Psoas muscle (tissue), 8 donors: ENCODE data around the gene APOBEC3C. TPM values are rescaled to one million over a fixed set of nuclear protein-coding genes. Genes with fewer than 3 reads are reported as not detected.
"Not testable (repeated sequence)": the region's sequence is repeated elsewhere in the genome, so short reads cannot be mapped to it uniquely, and the experiment has no call there.

Experiments used
- ATAC-seq, 4 donors: fragments of 200-7000 bp; cut with Tn5 transposase; one replicate each; pipeline ENCODE4 v1.9.1; 2020; ENCODE audit warnings: moderate library complexity in 3 of 4, mild to moderate bottlenecking in 2 of 4
- DNase-seq, 2 donors: peaks; one replicate each; pipeline ENCODE4 v3.0.0-alpha.2; 2020
- H3K27ac ChIP-seq: fragments of 200-600 bp; one replicate; pipeline ENCODE4 v1.8.0; 2022
- H3K27me3 ChIP-seq, 3 donors: fragments of 200-600 bp in 1 of 3; one replicate each; pipeline versions ENCODE4 v1.6.1 to v1.8.0; 2013 to 2022; ENCODE audit warnings: low read length in 2 of 3, mild to moderate bottlenecking in 2 of 3, moderate library complexity in 1 of 3; ENCODE audit not compliant: insufficient read depth in 3 of 3
- H3K36me3 ChIP-seq, 2 donors: fragments of 200-600 bp in 1 of 2; one replicate each; pipeline versions ENCODE4 v1.6.1 to v1.8.0; 2013 to 2022; ENCODE audit warnings: low read depth in 1 of 2, mild to moderate bottlenecking in 1 of 2, moderate library complexity in 1 of 2; ENCODE audit not compliant: insufficient read depth in 1 of 2
- H3K4me1 ChIP-seq: fragments of 200-600 bp; one replicate; pipeline ENCODE4 v1.8.0; 2022
- H3K4me3 ChIP-seq: fragments of 200-600 bp; one replicate; pipeline ENCODE4 v1.8.0; 2022; ENCODE audit warnings: mild to moderate bottlenecking
- H3K9me3 ChIP-seq: fragments of 200-600 bp; one replicate; pipeline ENCODE4 v1.8.0; 2022
- CTCF ChIP-seq: fragments of 200-600 bp; IDR thresholded peaks from one replicate; pipeline ENCODE4 v1.8.0; 2022; ENCODE audit warnings: antibody characterized with exemption
- WGBS, 3 donors: extraction: QIAGEN DNeasy Blood & Tissue Kit; methylation state at CpG; one replicate each; pipeline versions ENCODE4 v1.1.6 to v1.1.7; 2013; 5-methylcytosine and 5-hydroxymethylcytosine counted together
- intact Hi-C, 2 donors: fragments of 100-400 bp; cut with DNase I; formaldehyde crosslinking; loops; one replicate each; pipeline versions ENCODE4 v1.11.0 to v1.14.2; 2022
- polyA plus RNA-seq, 3 donors: library from polyadenylated mRNA; stranded (reverse); fragments of 200-250 nt; gene quantifications; one replicate each; pipeline ENCODE4 v1.2.3, GENCODE V29; 2013
- total RNA-seq, 4 donors: library from RNA; stranded (reverse); fragmentation: NEBNext Ultra II Directional in 2 of 4; extraction: Animal tissue kit (Norgen Biotek cat#: 25700) in 2 of 4; gene quantifications; one replicate each; pipeline versions ENCODE4 v1.2.1 to v1.2.4, GENCODE V29; 2021 to 2023
- donor health status: healthy with polysubstance abuse.
- donor health status: DM: no; HTN: no; CAD: no; lungs with moderate emphysema.
- donor health status: Bipolar disorder and iron deficiency.
- donor health status: healthy.
- donor health status: DM: yes; HTN: yes; CAD: no.
- donor health status: DM: no; HTN: no; CAD: no.
- donor health status: DM: no; HTN: no; CAD: no.
- donor health status: DM: yes; HTN: yes; CAD: no.

Gene APOBEC3C
- total and polyA plus RNA-seq, 7 donors = 0.82 to 4.6 (median 1.7) TPM

DNA sequence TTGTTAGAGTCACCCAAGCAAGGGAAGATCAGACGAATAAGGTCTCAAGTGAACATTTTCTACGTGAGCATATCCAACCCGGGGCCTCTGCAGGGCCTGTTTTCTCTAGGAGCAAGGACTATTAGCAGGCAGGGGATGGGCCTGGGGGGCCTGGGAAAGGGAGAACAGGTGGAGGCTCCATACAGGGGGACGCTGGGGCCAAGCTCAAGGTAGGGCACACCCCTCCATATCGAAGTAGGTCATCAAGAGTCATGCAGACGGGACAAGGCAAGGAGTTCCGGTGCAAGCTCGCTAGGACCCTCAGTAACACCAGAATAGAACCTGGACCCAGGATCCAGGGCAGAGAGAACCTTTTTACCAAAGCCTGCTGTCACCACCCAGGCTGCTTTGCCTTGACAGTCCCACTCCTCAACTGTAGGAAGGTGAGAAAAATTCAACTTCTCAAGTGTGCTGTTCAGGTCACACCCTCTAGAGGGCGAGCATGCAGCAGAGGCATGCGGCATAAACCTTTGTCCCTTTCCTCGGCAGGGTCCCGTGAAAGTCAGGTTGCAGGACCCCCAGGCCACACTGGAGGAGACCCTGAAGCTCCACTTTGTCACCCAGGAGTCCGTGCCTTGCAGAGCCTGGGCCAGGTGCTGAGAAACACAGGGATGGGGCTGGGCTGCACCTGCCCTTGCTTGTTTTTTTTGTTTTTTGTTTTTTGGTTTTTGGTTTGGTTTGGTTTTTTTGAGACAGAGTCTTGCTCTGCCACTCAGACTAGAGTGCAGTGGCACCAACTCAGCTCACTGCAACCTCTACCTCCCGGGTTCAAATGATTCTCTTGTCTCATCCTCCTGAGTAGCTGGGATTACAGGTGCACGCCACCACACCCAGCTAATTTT is 40.5 kb upstream of the APOBEC3C start:
- ATAC-seq (peak in 3 of 4 donors; percentile 34 to 62 (median 57)), DNase-seq (peak in 1 of 2 donors; percentile 46)
- Histone ChIP-seq H3K27ac (no peak overlapping the region), H3K4me3 (no peak overlapping the region), H3K27me3 (peaks cover 0 to 3% (median 0%) of the 10 kb centered on the region in 3 donors), H3K4me1 (no peaks in the 10 kb centered on the region), H3K36me3 (no peaks in the 10 kb centered on the region), H3K9me3 (no peaks in the 10 kb centered on the region)
- TF ChIP-seq CTCF = peak; percentile 38
- intact Hi-C loops = no loop called here
- 45 to 48% (median 48%) methylated on average over 15 of the region's 15 CpGs for WGBS, 3 donors

DNA sequence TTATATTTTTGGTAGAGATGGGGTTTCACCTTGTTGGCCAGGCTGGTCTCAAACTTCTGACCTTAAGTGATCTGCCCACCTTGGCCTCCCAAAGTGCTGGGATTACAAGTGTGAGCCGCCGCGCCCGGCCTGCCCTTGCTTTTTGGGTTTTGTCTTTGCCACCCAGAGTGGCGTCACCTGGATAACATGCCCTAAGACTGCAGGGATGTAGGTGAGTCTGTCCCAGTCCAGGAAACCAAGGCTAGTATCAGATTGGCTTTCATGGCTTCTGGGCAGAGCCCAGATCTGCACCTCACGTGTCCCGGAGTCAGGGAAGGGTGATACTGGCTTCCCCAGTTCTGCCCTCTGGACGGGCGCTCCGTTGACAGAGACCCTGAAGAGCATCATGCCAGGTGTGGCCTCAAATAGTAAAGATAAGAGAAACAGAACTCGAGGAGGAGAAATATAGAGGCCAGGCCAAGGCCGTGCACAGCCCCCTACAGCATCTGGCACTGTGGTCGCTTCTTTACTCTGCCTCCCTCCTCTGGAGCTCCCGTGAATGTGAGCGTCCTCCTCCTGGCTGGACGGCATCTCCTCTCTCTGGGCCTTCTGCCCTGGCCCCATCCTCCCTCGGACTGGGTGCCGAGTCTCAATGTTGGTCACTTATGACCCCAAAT is 39.8 kb upstream of the APOBEC3C start:
- no peak for TF ChIP-seq CTCF
- intact Hi-C loops = no loop called here
- ATAC-seq (no peak), DNase-seq (peak in 1 of 2 donors; percentile 30)
- Histone ChIP-seq H3K36me3 (no peaks in the 10 kb centered on the region), H3K9me3 (no peaks in the 10 kb centered on the region), H3K4me1 (no peaks in the 10 kb centered on the region), H3K27me3 (peaks cover 0 to 3% (median 0%) of the 10 kb centered on the region in 3 donors), H3K4me3 (no peak overlapping the region), H3K27ac (no peak overlapping the region)
- WGBS, 3 donors = 70 to 82% (median 75%) methylated on average over 17 to 18 of the region's 18 CpGs

GRCh38 chr22:38974826-38975175 is 39.3 kb upstream of the APOBEC3C start:
- no peak overlapping the region for H3K27ac ChIP-seq
- H3K27me3 ChIP-seq = no peaks in the 10 kb centered on the region
- no peaks in the 10 kb centered on the region for H3K36me3 ChIP-seq
- intact Hi-C loops = no loop called here
- WGBS, 3 donors = 80 to 82% (median 82%) methylated on average over 7 of the region's 7 CpGs
- no peak overlapping the region for H3K4me3 ChIP-seq
- no peaks in the 10 kb centered on the region for H3K9me3 ChIP-seq
- TF ChIP-seq CTCF = no peak
- DNase-seq (no peak), ATAC-seq (no peak)
- H3K4me1 ChIP-seq = no peaks in the 10 kb centered on the region

DNA sequence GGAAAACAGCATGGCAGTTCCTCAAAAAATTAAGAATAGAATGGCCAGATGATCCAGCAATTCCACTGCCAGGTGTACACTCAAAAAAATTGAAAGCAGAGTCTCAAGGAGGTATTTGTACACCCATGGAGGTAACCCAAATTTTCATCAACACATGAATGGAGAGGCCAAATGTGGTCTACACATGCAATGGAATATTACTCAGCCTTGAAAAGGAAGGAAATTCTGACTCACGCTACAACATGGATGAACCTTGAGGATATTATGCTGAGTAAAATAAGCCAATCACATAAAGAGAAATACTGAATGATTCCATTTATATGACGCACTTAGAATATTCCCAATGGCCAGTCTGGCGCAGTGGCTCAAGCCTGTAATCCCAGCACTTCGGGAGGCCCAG is 36.8 kb upstream of the APOBEC3C start:
- H3K36me3 ChIP-seq, H3K4me1 ChIP-seq, H3K27ac ChIP-seq, H3K4me3 ChIP-seq, H3K27me3 ChIP-seq, intact Hi-C loops, ATAC-seq, H3K9me3 ChIP-seq: not testable (repeated sequence)
- 79 to 98% (median 96%) methylated on average over 4 of the region's 4 CpGs for WGBS, 3 donors
- DNase-seq = peak in 1 of 2 donors; percentile 7

DNA sequence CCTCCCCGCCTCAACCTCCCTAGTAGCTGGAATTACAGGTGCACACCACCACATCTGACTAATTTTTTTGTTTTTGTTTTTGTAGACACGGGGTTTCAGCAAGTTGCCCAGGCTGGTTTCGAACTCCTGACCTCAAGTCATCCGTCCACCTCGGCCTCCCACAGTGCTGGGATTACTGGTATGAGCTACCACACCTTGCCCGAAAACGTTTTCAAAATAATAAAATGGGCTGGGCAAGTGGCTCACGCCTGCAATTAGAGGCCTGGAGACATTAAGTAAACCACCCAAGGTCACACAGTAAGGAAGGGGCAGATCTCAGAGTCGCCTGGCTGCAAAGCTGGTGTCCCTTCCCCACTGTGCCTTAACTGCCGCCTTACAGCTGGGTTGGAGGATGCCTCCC is 33.5 kb upstream of the APOBEC3C start:
- intact Hi-C loops, H3K4me1 ChIP-seq, H3K4me3 ChIP-seq, ATAC-seq, H3K27ac ChIP-seq, H3K27me3 ChIP-seq, H3K36me3 ChIP-seq, H3K9me3 ChIP-seq: not testable (repeated sequence)
- WGBS, 3 donors = 74 to 78% (median 74%) methylated on average over 10 of the region's 10 CpGs
- DNase-seq = peak in 1 of 2 donors; percentile 6
